Right lobe of liver (tissue), 6 donors: Measurements from ENCODE around the gene LRFN2. TPM values are rescaled to one million over a fixed set of nuclear protein-coding genes. Genes with fewer than 3 reads are reported as not detected.

ENCODE experiments used
- ATAC-seq, 4 donors: fragments of 200-7000 bp; cut with Tn5 transposase; one replicate each; pipeline ENCODE4 v1.9.1; 2020; ENCODE audit warnings: mild to moderate bottlenecking in 4 of 4, moderate library complexity in 4 of 4
- DNase-seq, 3 donors: peaks; one replicate each; pipeline ENCODE4 v3.0.0-alpha.2; 2020
- H3K27ac ChIP-seq, 3 donors: fragments of 200-600 bp; one replicate each; pipeline ENCODE4 v1.8.0; 2022
- H3K27me3 ChIP-seq, 2 donors: fragments of 200-600 bp; one replicate each; pipeline ENCODE4 v1.8.0; 2022
- H3K36me3 ChIP-seq, 4 donors: fragments of 200-600 bp; sonication (generic) in 1 of 4; one replicate each; pipeline versions ENCODE4 v1.5.1 to v1.8.0; 2017 to 2022; ENCODE audit warnings: control low read depth in 1 of 4
- H3K4me1 ChIP-seq, 4 donors: fragments of 200-600 bp; sonication (generic) in 1 of 4; one replicate each; pipeline versions ENCODE4 v1.5.1 to v1.8.0; 2017 to 2022; ENCODE audit warnings: control low read depth in 1 of 4
- H3K4me3 ChIP-seq, 3 donors: fragments of 200-600 bp; one replicate each; pipeline ENCODE4 v1.8.0; 2022
- H3K9me3 ChIP-seq, 4 donors: fragments of 200-600 bp; sonication (generic) in 1 of 4; one replicate each; pipeline versions ENCODE4 v1.5.1 to v1.8.0; 2017 to 2022; ENCODE audit warnings: control low read depth in 1 of 4
- CTCF ChIP-seq, 4 donors: fragments of 200-600 bp in 3 of 4; fragments of 450-650 bp in 1 of 4; IDR thresholded peaks; one replicate each; pipeline versions ENCODE4 v1.5.1 to v1.8.0; 2016 to 2022; ENCODE audit warnings: antibody characterized with exemption in 4 of 4, mild to moderate bottlenecking in 2 of 4
- POLR2A ChIP-seq: fragments of 450-650 bp; IDR thresholded peaks from one replicate; pipeline ENCODE4 v1.6.1; 2017; ENCODE audit warnings: antibody characterized with exemption, mild to moderate bottlenecking
- WGBS: methylation state at CpG from one replicate; pipeline ENCODE4 v1.1.6; 2018; ENCODE audit warnings: low coverage, low lambda C conversion rate; ENCODE audit not compliant: insufficient coverage; ENCODE audit errors: missing lambda C conversion rate; 5-methylcytosine and 5-hydroxymethylcytosine counted together
- intact Hi-C, 2 donors: fragments of 100-400 bp; cut with DNase I; formaldehyde crosslinking; loops; one replicate each; pipeline versions ENCODE4 v1.11.2 to v1.14.1; 2022
- total RNA-seq, 6 experiments: library from RNA; depleted of rRNA in 2 of 6; stranded (reverse); fragments of >200 nt in 2 of 6; fragmentation: NEBNext Ultra II Directional in 3 of 6; extraction: Animal tissue kit (Norgen Biotek cat#: 25700) in 3 of 6; gene quantifications; one replicate each; pipeline versions ENCODE4 v1.1.0 to v1.2.4, GENCODE V29; 2016 to 2023
- donor health status: DM: no; HTN: yes; CAD: no.
- donor health status: DM: no; HTN: no; CAD: no.
- donor health status: DM: no; HTN: no; CAD: no.
- donor health status: DM: no; HTN: yes; CAD: no.
- donor health status: DM: no; HTN: yes; CAD: no.

LRFN2 gene
- total RNA-seq, 6 experiments from 2014 or later: 0.19 TPM; not detected in 5

- H3K4me1 ChIP-seq: no peaks in the 10 kb centered on the region
- no peaks in the 10 kb centered on the region for H3K9me3 ChIP-seq
- H3K36me3 ChIP-seq: no peaks in the 10 kb centered on the region
- H3K4me3 ChIP-seq: no peak overlapping the region
- intact Hi-C loops: no loop called here
- no peak for TF ChIP-seq CTCF (IDR thresholded peaks at IDR 0.05)
- TF ChIP-seq POLR2A: no peak
- H3K27me3 ChIP-seq: no peaks in the 10 kb centered on the region
- ATAC-seq (no peak), DNase-seq (no peak)
- 49% methylated on average over 4 of the region's 6 CpGs for WGBS
- H3K27ac ChIP-seq: no peak overlapping the region
These were observed 114.1 kb downstream of the LRFN2 start for GRCh38 chr6:40473026-40473425.

DNA sequence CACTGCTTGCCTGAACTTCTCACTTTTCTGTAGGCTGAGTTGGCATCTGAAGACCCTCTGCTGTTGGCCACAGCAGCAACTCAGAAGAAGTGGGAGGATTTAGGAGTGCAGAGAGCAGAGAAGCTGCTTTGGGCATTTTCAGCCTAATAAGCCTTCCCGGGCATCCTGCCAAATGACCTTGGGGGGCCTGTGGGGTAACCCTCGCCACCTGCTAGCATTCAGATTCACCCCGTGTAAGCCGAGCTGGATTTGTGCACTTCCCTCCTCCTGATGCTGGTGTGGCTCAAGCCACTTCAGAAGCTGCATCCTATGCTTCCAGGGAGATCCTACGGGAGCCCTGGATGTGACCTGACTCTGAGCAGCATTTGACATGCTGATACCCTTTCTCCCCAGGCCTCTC lies 114.8 kb downstream of the LRFN2 start:
- no peak for ATAC-seq
- Histone ChIP-seq H3K4me3 (no peak overlapping the region), H3K27ac (no peak overlapping the region), H3K9me3 (no peaks in the 10 kb centered on the region), H3K36me3 (no peaks in the 10 kb centered on the region), H3K27me3 (no peaks in the 10 kb centered on the region), H3K4me1 (no peaks in the 10 kb centered on the region)
- WGBS: no CpG with 5 or more reads among the region's 5 CpGs
- intact Hi-C loops: no loop called here
- no peak for DNase-seq
- TF ChIP-seq CTCF (IDR thresholded peaks at IDR 0.05) (no peak), POLR2A (no peak)

- Histone ChIP-seq H3K36me3 (no peaks in the 10 kb centered on the region), H3K9me3 (no peaks in the 10 kb centered on the region), H3K4me1 (no peaks in the 10 kb centered on the region), H3K4me3 (no peak overlapping the region), H3K27ac (no peak overlapping the region), H3K27me3 (no peaks in the 10 kb centered on the region)
- intact Hi-C loops: no loop called here
- 80% methylated on average over 1 of the region's 4 CpGs for WGBS
- no peak for TF ChIP-seq POLR2A
- no peak for TF ChIP-seq CTCF (IDR thresholded peaks at IDR 0.05)
- ATAC-seq (no peak), DNase-seq (no peak)
These were observed 115.9 kb downstream of the LRFN2 start for GRCh38 chr6:40471243-40471642.

DNA sequence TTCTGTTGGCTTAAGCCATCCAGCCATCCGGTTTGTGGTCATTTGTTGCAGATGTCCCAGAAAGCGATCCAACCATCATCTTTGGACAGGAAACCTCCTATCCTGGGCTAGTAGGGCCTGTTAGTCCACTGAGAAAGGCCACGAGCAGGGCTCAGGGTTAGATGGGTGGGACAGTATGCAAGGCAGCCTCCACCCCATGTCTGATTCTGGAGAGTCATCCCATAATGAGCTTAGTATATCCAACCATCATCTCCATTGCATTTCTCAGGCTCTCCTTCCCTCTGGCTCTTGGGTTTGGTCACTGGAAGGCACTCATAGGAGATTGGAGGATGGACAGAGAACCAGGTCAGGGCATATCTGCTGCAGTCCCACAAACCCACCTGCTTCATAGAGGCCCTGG lies 117.8 kb downstream of the LRFN2 start:
- no peak for TF ChIP-seq POLR2A
- no peak for TF ChIP-seq CTCF (IDR thresholded peaks at IDR 0.05)
- H3K27me3 ChIP-seq: no peaks in the 10 kb centered on the region
- no peaks in the 10 kb centered on the region for H3K4me1 ChIP-seq
- intact Hi-C loops: no loop called here
- DNase-seq (no peak), ATAC-seq (no peak)
- H3K4me3 ChIP-seq: no peak overlapping the region
- no CpG with 5 or more reads among the region's 3 CpGs for WGBS
- H3K9me3 ChIP-seq: no peaks in the 10 kb centered on the region
- no peak overlapping the region for H3K27ac ChIP-seq
- H3K36me3 ChIP-seq: no peaks in the 10 kb centered on the region

DNA sequence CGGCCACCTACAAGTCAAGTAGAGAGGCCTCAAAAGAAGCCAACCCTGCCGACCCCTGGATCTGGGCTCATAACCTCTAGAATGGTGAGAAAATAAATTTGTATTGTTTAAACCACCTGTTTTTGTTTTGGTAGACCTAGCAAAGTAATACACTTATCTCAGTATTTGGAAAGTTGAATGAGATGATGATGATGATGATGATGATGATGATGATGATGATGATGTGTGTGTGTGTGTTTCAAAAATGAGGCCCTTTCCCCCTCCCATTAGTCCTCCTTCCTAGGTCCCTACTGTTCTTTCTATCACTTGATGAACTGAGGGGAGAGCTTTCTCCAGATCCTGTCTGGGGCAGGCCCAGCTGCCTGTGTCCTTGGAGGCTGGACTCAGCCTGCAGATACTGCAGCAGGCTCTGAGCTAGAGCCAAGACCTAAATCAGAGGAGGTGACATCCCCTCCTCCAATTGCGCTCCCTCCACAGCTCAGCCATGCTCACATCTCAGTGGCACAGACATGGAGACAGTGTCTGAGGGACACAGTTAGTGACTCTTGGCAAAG lies 120.1 kb downstream of the LRFN2 start:
- H3K4me1 ChIP-seq: no peaks in the 10 kb centered on the region
- H3K27ac ChIP-seq: no peak overlapping the region
- WGBS: 89% methylated on average over 3 of the region's 3 CpGs
- no peaks in the 10 kb centered on the region for H3K36me3 ChIP-seq
- intact Hi-C loops: no loop called here
- ATAC-seq: no peak
- no peak for DNase-seq
- TF ChIP-seq POLR2A: no peak
- TF ChIP-seq CTCF (IDR thresholded peaks at IDR 0.05): no peak
- H3K9me3 ChIP-seq: no peaks in the 10 kb centered on the region
- no peaks in the 10 kb centered on the region for H3K27me3 ChIP-seq
- H3K4me3 ChIP-seq: no peak overlapping the region
